ENCODE measurements around the gene XIRP1.

GRCh38 chr3:39137435-39137936, 54.9 kb downstream of the XIRP1 start:
- no peak for TF ChIP-seq CTCF (conservative IDR thresholded peaks at IDR 0.05; ENCODE audit: low read depth in 2 of 2)
- TF ChIP-seq POLR2AphosphoS5 (IDR thresholded peaks at IDR 0.05; ENCODE audit: low read depth) = no peak
- no peak for TF ChIP-seq REST (IDR thresholded peaks at IDR 0.05; ENCODE audit: unreplicated experiment)
- no peak for TF ChIP-seq EZH2 (IDR thresholded peaks at IDR 0.05; ENCODE audit: low read depth, unreplicated experiment)
- no peak for TF ChIP-seq EZH2phosphoT487 (IDR thresholded peaks at IDR 0.05; ENCODE audit: unreplicated experiment)
- no peak for TF ChIP-seq JUNB (IDR thresholded peaks at IDR 0.05; ENCODE audit: unreplicated experiment)
- TF ChIP-seq ZNF114 (CRISPR knock-in tag; IDR thresholded peaks at IDR 0.05) = no peak
- no peak for TF ChIP-seq STAT1 (IDR thresholded peaks at IDR 0.05; ENCODE audit: unreplicated experiment)
- TF ChIP-seq NANOG (IDR thresholded peaks at IDR 0.05; ENCODE audit: borderline replicate concordance) = no peak

All from GM23338 (cell line).